IMR-90 (cell line): ENCODE results near the gene LRRC14B. TPM values are rescaled to one million over a fixed set of nuclear protein-coding genes. Genes with fewer than 3 reads are reported as not detected.

Source experiments
- ATAC-seq: fragments of 200-7000 bp; cut with Tn5 transposase; 2 replicates; pipeline ENCODE4 v1.9.1; 2020; ENCODE audit warnings: low read depth, mild to moderate bottlenecking, moderate library complexity
- BruUV-seq: library from RNA; stranded (reverse); fragments of 400-500 nt; replicated peaks from 2 replicates; lab custom pipeline; 2021; lab: Mats Ljungman, UMichigan
- CTCF ChIA-PET: fragments of 300-600 bp; formaldehyde crosslinking; extraction: SDS; loops from one replicate; lab custom pipeline; 2021; ENCODE audit warnings: antibody characterized with exemption; lab: Yijun Ruan, JAX
- POLR2A ChIA-PET: fragments of 300-600 bp; sonication (Branson Sonifier 250); formaldehyde crosslinking; loops from one replicate; lab custom pipeline; 2022; ENCODE audit warnings: antibody characterized with exemption; ENCODE audit not compliant: unreplicated experiment; lab: Charles Lee
- DNase-seq: peaks from one replicate; pipeline ENCODE4 v3.0.0; 2013
- H2AFZ ChIP-seq: replicated peaks from 2 replicates; pipeline ENCODE3; 2013; ENCODE audit warnings: low read length, mild to moderate bottlenecking; ENCODE audit not compliant: poor library complexity
- H2AK5ac ChIP-seq: 2 replicates; pipeline ENCODE4 v1.6.1; 2013; ENCODE audit warnings: low read depth, low read length, inconsistent platforms
- H2AK9ac ChIP-seq: replicated peaks from 2 replicates; pipeline ENCODE3; 2013; ENCODE audit warnings: mild to moderate bottlenecking, low read depth, low read length, moderate library complexity; ENCODE audit not compliant: poor library complexity
- H2BK120ac ChIP-seq: 2 replicates; pipeline ENCODE4 v1.6.1; 2013; ENCODE audit warnings: low read depth, low read length, inconsistent platforms
- H2BK15ac ChIP-seq: 3 replicates; pipeline ENCODE4 v1.6.1; 2013; ENCODE audit warnings: low read depth, low read length, inconsistent platforms
- H2BK20ac ChIP-seq: 2 replicates; pipeline ENCODE4 v1.6.1; 2013; ENCODE audit warnings: low read depth, mild to moderate bottlenecking, inconsistent platforms, low read length, moderate library complexity
- H2BK5ac ChIP-seq: 2 replicates; pipeline ENCODE4 v1.6.1; 2013; ENCODE audit warnings: mild to moderate bottlenecking, low read depth, low read length, inconsistent platforms; ENCODE audit not compliant: poor library complexity, severe bottlenecking
- H3K14ac ChIP-seq: replicated peaks from 2 replicates; pipeline ENCODE4 v1.6.1; 2013; ENCODE audit warnings: low read depth, low read length, inconsistent platforms
- H3K18ac ChIP-seq: 2 replicates; pipeline ENCODE4 v1.6.1; 2013; ENCODE audit warnings: low read depth, low read length, control low read depth
- H3K23ac ChIP-seq: 2 replicates; pipeline ENCODE4 v1.6.1; 2013; ENCODE audit warnings: low read depth, low read length, inconsistent platforms
- H3K27ac ChIP-seq: 2 replicates; pipeline ENCODE4 v1.5.1; 2013; ENCODE audit warnings: mild to moderate bottlenecking, control low read depth, low read length; ENCODE audit not compliant: insufficient read depth
- H3K27me3 ChIP-seq: 2 replicates; pipeline ENCODE4 v1.6.1; 2013; ENCODE audit warnings: low read length; ENCODE audit not compliant: control insufficient read depth, insufficient read depth
- H3K36me3 ChIP-seq: 2 replicates; pipeline ENCODE4 v1.6.1; 2013; ENCODE audit warnings: low read length, mixed read lengths; ENCODE audit not compliant: control insufficient read depth, insufficient read depth
- H3K4ac ChIP-seq: 2 replicates; pipeline ENCODE4 v1.6.1; 2013; ENCODE audit warnings: low read depth, low read length, inconsistent platforms
- H3K4me1 ChIP-seq: 2 replicates; pipeline ENCODE4 v1.6.1; 2013; ENCODE audit warnings: low read length, mixed read lengths; ENCODE audit not compliant: control insufficient read depth, insufficient read depth
- H3K4me2 ChIP-seq: 2 replicates; pipeline ENCODE4 v1.6.1; 2013; ENCODE audit warnings: low read depth, mild to moderate bottlenecking, control low read depth, low read length, moderate library complexity
- H3K4me3 ChIP-seq: 2 replicates; pipeline ENCODE4 v1.5.1; 2013; ENCODE audit warnings: low read depth, mild to moderate bottlenecking, control low read depth, low read length, moderate library complexity; ENCODE audit not compliant: insufficient read depth
- H3K56ac ChIP-seq: 2 replicates; pipeline ENCODE4 v1.6.1; 2013; ENCODE audit warnings: low read length, inconsistent platforms; ENCODE audit not compliant: insufficient read depth; ENCODE audit errors: extremely low read depth
- H3K79me1 ChIP-seq, 2 experiments: 2 replicates each; pipeline ENCODE4 v1.6.1; 2013; ENCODE audit warnings: low read length in 2 of 2, inconsistent platforms in 1 of 2, low read depth in 1 of 2
- H3K9ac ChIP-seq: 2 replicates; pipeline ENCODE4 v1.6.1; 2013; ENCODE audit warnings: low read depth, low read length, control low read depth
- H3K9me1 ChIP-seq: 2 replicates; pipeline ENCODE4 v1.6.1; 2013; ENCODE audit warnings: low read length, inconsistent platforms; ENCODE audit not compliant: insufficient read depth
- H3K9me3 ChIP-seq: 2 replicates; pipeline ENCODE4 v1.6.1; 2013; ENCODE audit warnings: low read length; ENCODE audit not compliant: control insufficient read depth, insufficient read depth
- H4K20me1 ChIP-seq: 2 replicates; pipeline ENCODE4 v1.6.1; 2013; ENCODE audit warnings: low read length, inconsistent platforms; ENCODE audit not compliant: insufficient read depth
- H4K5ac ChIP-seq: 2 replicates; pipeline ENCODE4 v1.6.1; 2013; ENCODE audit warnings: mild to moderate bottlenecking, low read depth, low read length, control low read depth
- H4K8ac ChIP-seq, 2 experiments: 2 replicates each; pipeline ENCODE4 v1.6.1; 2013; ENCODE audit warnings: low read depth in 2 of 2, low read length in 2 of 2, control low read depth in 1 of 2, inconsistent platforms in 1 of 2
- H4K91ac ChIP-seq: 2 replicates; pipeline ENCODE4 v1.6.1; 2013; ENCODE audit warnings: low read depth, low read length, inconsistent platforms; ENCODE audit not compliant: insufficient read depth
- BHLHE40 ChIP-seq: fragments of 150-350 bp; IDR thresholded peaks from 2 replicates; pipeline ENCODE4 v1.6.1; 2016; ENCODE audit warnings: mild to moderate bottlenecking, low read depth, low read length
- CEBPB ChIP-seq: IDR thresholded peaks from 2 replicates; pipeline ENCODE4 v1.6.1; 2012; ENCODE audit warnings: low read depth, low read length, improper control_type of control experiment
- CHD1 ChIP-seq: IDR thresholded peaks from 2 replicates; pipeline ENCODE4 v1.6.1; 2012; ENCODE audit warnings: low read depth, low read length, improper control_type of control experiment
- ELK1 ChIP-seq: fragments of 150-350 bp; IDR thresholded peaks from 2 replicates; pipeline ENCODE4 v1.6.1; 2016; ENCODE audit warnings: low read depth, mild to moderate bottlenecking, low read length, moderate library complexity, borderline replicate concordance
- FOS ChIP-seq: fragments of 150-350 bp; IDR thresholded peaks from 2 replicates; pipeline ENCODE4 v1.6.1; 2016; ENCODE audit warnings: low read depth, low read length
- MAFK ChIP-seq: IDR thresholded peaks from 2 replicates; pipeline ENCODE4 v1.6.1; 2012; ENCODE audit warnings: low read depth, low read length, improper control_type of control experiment
- MAZ ChIP-seq: IDR thresholded peaks from 2 replicates; pipeline ENCODE4 v1.6.1; 2012; ENCODE audit warnings: low read depth, mild to moderate bottlenecking, low read length, improper control_type of control experiment, moderate library complexity, borderline replicate concordance
- MXI1 ChIP-seq: IDR thresholded peaks from 2 replicates; pipeline ENCODE4 v1.6.1; 2012; ENCODE audit warnings: low read depth, mild to moderate bottlenecking, low read length, moderate library complexity, borderline replicate concordance
- NFE2L2 ChIP-seq: fragments of 150-350 bp; IDR thresholded peaks from 2 replicates; pipeline ENCODE4 v1.6.1; 2016; ENCODE audit warnings: low read depth, mild to moderate bottlenecking, low read length
- POLR2A ChIP-seq: IDR thresholded peaks from 2 replicates; pipeline ENCODE4 v1.6.1; 2012; ENCODE audit warnings: mild to moderate bottlenecking, low read depth, low read length
- RAD21 ChIP-seq: IDR thresholded peaks from 2 replicates; pipeline ENCODE4 v1.6.1; 2012; ENCODE audit warnings: low read length, improper control_type of control experiment
- RCOR1 ChIP-seq: IDR thresholded peaks from 2 replicates; pipeline ENCODE4 v1.6.1; 2012; ENCODE audit warnings: mild to moderate bottlenecking, low read length, improper control_type of control experiment; ENCODE audit not compliant: insufficient replicate concordance
- RFX5 ChIP-seq: IDR thresholded peaks from 2 replicates; pipeline ENCODE4 v1.8.0; 2012; ENCODE audit warnings: low read depth, mild to moderate bottlenecking, low read length, moderate library complexity
- SMC3 ChIP-seq: fragments of 150-350 bp; IDR thresholded peaks from 2 replicates; pipeline ENCODE4 v1.6.1; 2016; ENCODE audit warnings: low read depth, mild to moderate bottlenecking, antibody characterized with exemption, low read length, moderate library complexity
- WGBS, 2 experiments: methylation state at CpG; one replicate each; pipeline versions ENCODE4 v1.1.5 to v1.1.7; 2013; ENCODE audit warnings: missing lambda C conversion rate in 2 of 2; ENCODE audit not compliant: insufficient read length in 1 of 2; ENCODE audit errors: extremely low coverage in 2 of 2; 5-methylcytosine and 5-hydroxymethylcytosine counted together
- dilution Hi-C: fragments of 300-500 bp; cut with HindIII; formaldehyde crosslinking; loops from one replicate; pipeline ENCODE4 v1.14.3; 2018; ENCODE audit warnings: low sequenced_read_pairs; ENCODE audit not compliant: unreplicated experiment
- in situ Hi-C: fragments of 300-500 bp; cut with MboI; formaldehyde crosslinking; loops from 3 replicates; pipeline ENCODE4 v1.14.3; 2019; ENCODE audit warnings: low sequenced_read_pairs, inconsistent platforms, mixed read lengths
- intact Hi-C: fragments of 100-400 bp; cut with micrococcal nuclease; formaldehyde crosslinking; loops from 2 replicates; pipeline ENCODE4 v1.10.0; 2022
- polyA plus RNA-seq, 3 experiments: library from polyadenylated mRNA; depleted of rRNA; stranded (reverse); fragments of >200 nt; gene quantifications; 2 replicates each; pipeline ENCODE4 v1.2.3, GENCODE V29; 2012; ENCODE audit warnings: low replicate concordance in 1 of 3
- total RNA-seq: library from RNA; depleted of rRNA; stranded (reverse); fragments of >200 nt; gene quantifications from 2 replicates; pipeline ENCODE4 v1.2.3, GENCODE V29; 2012
- TF ChIP-seq, protein P1 (sequence below): fragments of 150-350 bp; IDR thresholded peaks from 2 replicates; pipeline ENCODE4 v1.6.1; 2017; ENCODE audit warnings: mild to moderate bottlenecking, antibody characterized with exemption, low read length, low read depth
- TF ChIP-seq, protein P2 (sequence below): conservative IDR thresholded peaks from 2 replicates; pipeline ENCODE4 v1.5.1; 2012; ENCODE audit warnings: mild to moderate bottlenecking, low read depth, low read length, improper control_type of control experiment

The LRRC14B gene
- total and polyA plus RNA-seq, 2 of the 4 experiments (the other 2 are of a cell fraction) = not detected

DNA sequence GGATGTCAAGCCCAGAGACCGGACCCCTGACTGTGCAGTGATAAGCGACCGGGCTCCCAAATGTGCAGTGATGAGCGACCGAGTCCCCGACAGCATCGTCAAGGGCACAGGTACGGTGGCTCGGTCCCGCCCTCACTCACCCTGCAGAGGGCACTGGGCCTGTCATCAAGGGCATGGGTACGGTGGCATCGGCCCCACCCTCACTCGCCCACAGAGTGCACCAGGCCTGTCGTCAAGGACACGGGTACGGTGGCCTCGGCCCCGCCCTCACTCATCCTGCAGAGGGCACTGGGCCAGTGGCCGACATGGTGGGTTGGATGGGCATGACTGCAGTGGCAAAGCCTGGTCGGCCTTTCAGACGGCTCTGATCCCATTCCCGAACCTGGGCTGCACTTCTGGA lies 9.7 kb upstream of the LRRC14B start:
- ChIA-PET POLR2A (no interaction called here), CTCF (no interaction called here)
- intact Hi-C loops = no loop called here
- Histone ChIP-seq H4K20me1 (no peaks in the 10 kb centered on the region), H2AFZ (no peak overlapping the region), H3K27me3 (peaks cover 16% of the 10 kb centered on the region), H3K23ac (no peak overlapping the region), H3K4me2 (no peak overlapping the region), H3K4me3 (no peak overlapping the region), H4K91ac (no peak overlapping the region), H3K14ac (no peak overlapping the region), H2AK5ac (no peak overlapping the region), H4K5ac (no peak overlapping the region), H2AK9ac (no peak overlapping the region), H3K9me1 (0 out of 2 replicates have a peak, but pooled peaks cover 2% of the 10 kb centered on the region), H2BK5ac (no peak overlapping the region), H3K9me3 (no peaks in the 10 kb centered on the region), H4K8ac (no peak overlapping the region), H2BK20ac (no peak overlapping the region), H3K18ac (no peak overlapping the region), H2BK15ac (no peak overlapping the region), H3K79me1 (no peaks in the 10 kb centered on the region), H3K36me3 (no peaks in the 10 kb centered on the region), H3K9ac (no peak overlapping the region), H2BK120ac (no peak overlapping the region), H3K4me1 (no peaks in the 10 kb centered on the region), H3K4ac (no peak overlapping the region), H3K56ac (no peak overlapping the region), H3K27ac (no peak overlapping the region)
- in situ Hi-C loops = no loop called here
- ATAC-seq (no peak), DNase-seq (no peak)
- no TSS peak for BruUV-seq
- 94% methylated on average over 13 of the region's 22 CpGs; no CpG with 5 or more reads in 1 of the 2 experiments for WGBS, 2 experiments
- dilution Hi-C loops = no loop called here
- TF ChIP-seq CEBPB (no peak), MAZ (no peak), SMC3 (no peak), MAFK (no peak), POLR2A (no peak), RAD21 (no peak), CHD1 (no peak), RFX5 (no peak), FOS (no peak), NFE2L2 (no peak), ELK1 (no peak), BHLHE40 (no peak), RCOR1 (no peak), MXI1 (no peak)
- TF ChIP-seq, protein P1, sequence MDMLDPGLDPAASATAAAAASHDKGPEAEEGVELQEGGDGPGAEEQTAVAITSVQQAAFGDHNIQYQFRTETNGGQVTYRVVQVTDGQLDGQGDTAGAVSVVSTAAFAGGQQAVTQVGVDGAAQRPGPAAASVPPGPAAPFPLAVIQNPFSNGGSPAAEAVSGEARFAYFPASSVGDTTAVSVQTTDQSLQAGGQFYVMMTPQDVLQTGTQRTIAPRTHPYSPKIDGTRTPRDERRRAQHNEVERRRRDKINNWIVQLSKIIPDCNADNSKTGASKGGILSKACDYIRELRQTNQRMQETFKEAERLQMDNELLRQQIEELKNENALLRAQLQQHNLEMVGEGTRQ = no peak
- TF ChIP-seq, protein P2, sequence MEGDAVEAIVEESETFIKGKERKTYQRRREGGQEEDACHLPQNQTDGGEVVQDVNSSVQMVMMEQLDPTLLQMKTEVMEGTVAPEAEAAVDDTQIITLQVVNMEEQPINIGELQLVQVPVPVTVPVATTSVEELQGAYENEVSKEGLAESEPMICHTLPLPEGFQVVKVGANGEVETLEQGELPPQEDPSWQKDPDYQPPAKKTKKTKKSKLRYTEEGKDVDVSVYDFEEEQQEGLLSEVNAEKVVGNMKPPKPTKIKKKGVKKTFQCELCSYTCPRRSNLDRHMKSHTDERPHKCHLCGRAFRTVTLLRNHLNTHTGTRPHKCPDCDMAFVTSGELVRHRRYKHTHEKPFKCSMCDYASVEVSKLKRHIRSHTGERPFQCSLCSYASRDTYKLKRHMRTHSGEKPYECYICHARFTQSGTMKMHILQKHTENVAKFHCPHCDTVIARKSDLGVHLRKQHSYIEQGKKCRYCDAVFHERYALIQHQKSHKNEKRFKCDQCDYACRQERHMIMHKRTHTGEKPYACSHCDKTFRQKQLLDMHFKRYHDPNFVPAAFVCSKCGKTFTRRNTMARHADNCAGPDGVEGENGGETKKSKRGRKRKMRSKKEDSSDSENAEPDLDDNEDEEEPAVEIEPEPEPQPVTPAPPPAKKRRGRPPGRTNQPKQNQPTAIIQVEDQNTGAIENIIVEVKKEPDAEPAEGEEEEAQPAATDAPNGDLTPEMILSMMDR = no peak
